ENCODE measurements around the gene SLC26A3.

DNA sequence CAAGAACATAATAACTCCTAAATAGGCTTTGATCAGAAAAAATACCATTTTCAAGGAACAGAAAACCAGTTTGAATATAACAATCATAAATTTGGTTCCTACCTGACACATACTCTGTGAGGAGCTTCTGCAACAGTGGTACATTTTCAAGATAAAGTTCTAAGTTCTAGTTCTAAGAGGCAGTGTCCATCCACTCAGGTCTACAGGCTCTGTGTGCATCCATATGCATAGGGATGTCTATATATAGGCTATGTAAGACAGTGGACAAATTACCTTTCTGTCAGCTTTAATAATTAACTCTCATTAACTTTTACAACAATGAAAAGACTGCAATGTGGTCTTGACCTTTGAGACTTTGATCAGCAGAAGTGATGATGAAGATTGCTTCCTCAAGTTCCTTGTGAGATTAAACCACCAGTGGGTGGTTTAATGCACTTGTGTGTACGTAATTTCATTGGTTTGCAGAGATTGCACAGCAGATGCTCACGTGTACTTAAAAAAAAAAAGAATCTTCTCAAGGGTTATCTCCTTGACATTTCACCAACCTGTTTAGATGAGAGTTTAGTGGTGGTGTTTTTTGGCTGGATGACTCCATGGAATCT, at the start of gene SLC26A3:
- TF ChIP-seq SP7 (tag by site-specific recombination; IDR thresholded peaks at IDR 0.05) (no peak), ZNF133 (tag by site-specific recombination; IDR thresholded peaks at IDR 0.05) (no peak), ZNF610 (tag by site-specific recombination; IDR thresholded peaks at IDR 0.05; ENCODE audit: borderline replicate concordance) (no peak)
- TF ChIP-seq, protein P1, sequence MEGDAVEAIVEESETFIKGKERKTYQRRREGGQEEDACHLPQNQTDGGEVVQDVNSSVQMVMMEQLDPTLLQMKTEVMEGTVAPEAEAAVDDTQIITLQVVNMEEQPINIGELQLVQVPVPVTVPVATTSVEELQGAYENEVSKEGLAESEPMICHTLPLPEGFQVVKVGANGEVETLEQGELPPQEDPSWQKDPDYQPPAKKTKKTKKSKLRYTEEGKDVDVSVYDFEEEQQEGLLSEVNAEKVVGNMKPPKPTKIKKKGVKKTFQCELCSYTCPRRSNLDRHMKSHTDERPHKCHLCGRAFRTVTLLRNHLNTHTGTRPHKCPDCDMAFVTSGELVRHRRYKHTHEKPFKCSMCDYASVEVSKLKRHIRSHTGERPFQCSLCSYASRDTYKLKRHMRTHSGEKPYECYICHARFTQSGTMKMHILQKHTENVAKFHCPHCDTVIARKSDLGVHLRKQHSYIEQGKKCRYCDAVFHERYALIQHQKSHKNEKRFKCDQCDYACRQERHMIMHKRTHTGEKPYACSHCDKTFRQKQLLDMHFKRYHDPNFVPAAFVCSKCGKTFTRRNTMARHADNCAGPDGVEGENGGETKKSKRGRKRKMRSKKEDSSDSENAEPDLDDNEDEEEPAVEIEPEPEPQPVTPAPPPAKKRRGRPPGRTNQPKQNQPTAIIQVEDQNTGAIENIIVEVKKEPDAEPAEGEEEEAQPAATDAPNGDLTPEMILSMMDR (tag by site-specific recombination; IDR thresholded peaks at IDR 0.05), result no peak

All from HEK293 (cell line).